Measurements from ENCODE around the gene RAX.

- TF ChIP-seq CTCF (IDR thresholded peaks at IDR 0.05 in 8 of 11, conservative IDR thresholded peaks at IDR 0.05 in 3 of 11) (no peak), POLR2A (IDR thresholded peaks at IDR 0.05) (no peak), POLR2AphosphoS5 (IDR thresholded peaks at IDR 0.05) (no peak)
Observed at GRCh38 chr18:59264651-59265245, 8.5 kb downstream of the RAX start.
